ENCODE results near the gene UBE2J2. TPM values are rescaled to one million over a fixed set of nuclear protein-coding genes. Genes with fewer than 3 reads are reported as not detected.

UBE2J2 gene
- polyA plus RNA-seq, 1 donor from 2014 or later: 79.7 TPM

DNA sequence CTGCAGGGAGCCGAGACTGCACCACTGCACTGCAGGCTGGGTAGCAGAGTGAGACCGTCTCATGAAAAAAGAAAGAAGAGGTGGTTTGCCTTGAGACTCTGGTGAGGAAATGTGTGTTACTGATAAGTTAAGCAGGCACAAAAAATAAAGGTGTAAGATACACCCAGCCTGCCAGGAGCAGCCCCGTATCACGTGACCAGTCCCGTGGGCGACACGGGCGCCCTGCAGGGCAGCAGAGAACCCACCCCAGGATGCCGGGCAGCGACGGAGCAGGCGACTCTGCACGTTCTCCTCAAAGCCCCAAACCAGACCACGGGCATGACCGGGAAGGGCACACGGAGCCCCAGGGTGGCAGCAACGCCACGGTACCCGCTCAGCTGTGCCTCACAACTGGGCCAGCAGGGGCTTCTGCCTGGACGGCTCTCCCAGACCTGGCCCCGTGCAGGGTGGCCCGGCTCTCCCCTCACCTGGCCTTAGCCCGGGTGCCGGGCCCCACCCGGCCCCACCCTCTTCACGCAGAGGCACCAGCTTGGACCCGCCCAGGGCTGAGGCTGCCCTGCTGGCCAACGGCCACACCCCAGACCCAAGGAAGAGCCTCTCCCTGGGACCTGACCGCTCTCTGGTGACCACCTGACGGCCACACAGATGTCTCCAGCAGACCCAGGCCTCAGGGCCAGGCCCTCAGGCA lies 51.6 kb downstream of the UBE2J2 start:
- H3K4me3 ChIP-seq (ENCODE audit: low read length): no peak overlapping the region
- TF ChIP-seq RAD21 (conservative IDR thresholded peaks at IDR 0.05) (no peak), EP300 (conservative IDR thresholded peaks at IDR 0.05; ENCODE audit: poor library complexity, severe bottlenecking) (no peak), TAF1 (IDR thresholded peaks at IDR 0.05; ENCODE audit: low read depth) (no peak)
- no peaks in the 10 kb centered on the region for H3K9me2 ChIP-seq (ENCODE audit: insufficient read depth, low read length)
- no peaks in the 10 kb centered on the region for H3F3A ChIP-seq (ENCODE audit: insufficient read depth, low read length, poor library complexity, severe bottlenecking)
- no peaks in the 10 kb centered on the region for H3K79me2 ChIP-seq (replicated peaks; ENCODE audit: insufficient read depth, low read length)
- H3K4me2 ChIP-seq (ENCODE audit: low read length): no peak overlapping the region
- H3K27ac ChIP-seq (ENCODE audit: low read length): no peak overlapping the region
- no peaks in the 10 kb centered on the region for H3K27me3 ChIP-seq (ENCODE audit: insufficient read depth, low read depth, low read length)
- H3K36me3 ChIP-seq (ENCODE audit: insufficient read depth, low read length): no peaks in the 10 kb centered on the region
- H4K20me1 ChIP-seq (ENCODE audit: insufficient read depth): no peaks in the 10 kb centered on the region
- no peaks in the 10 kb centered on the region for H3K9me3 ChIP-seq (ENCODE audit: low read length)
- H2AFZ ChIP-seq (ENCODE audit: low read depth, low read length): no peak overlapping the region
- no peak overlapping the region for H3K9ac ChIP-seq (ENCODE audit: low read length)

DNA sequence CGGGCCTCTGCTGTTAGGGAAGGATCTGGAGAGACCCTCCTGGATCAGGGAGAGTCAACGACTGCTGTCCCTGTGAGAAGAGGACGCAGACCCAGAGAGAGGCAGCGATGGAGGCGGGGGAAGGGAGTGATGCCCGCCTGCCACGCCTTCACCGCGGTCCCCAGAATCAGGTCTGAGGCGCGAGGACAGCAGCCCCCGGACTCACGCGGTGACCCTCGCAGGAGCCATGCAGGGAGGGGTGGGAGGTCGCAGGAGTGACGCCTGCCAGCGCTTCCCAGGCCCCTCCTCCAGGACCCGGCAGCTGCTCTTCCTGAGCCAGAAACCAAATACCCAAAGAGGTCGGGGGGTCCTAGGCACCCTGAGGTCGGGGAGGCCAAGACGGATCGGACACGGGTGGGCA lies 53.5 kb downstream of the UBE2J2 start:
- Histone ChIP-seq H3F3A (ENCODE audit: insufficient read depth, low read length, poor library complexity, severe bottlenecking) (no peaks in the 10 kb centered on the region), H3K36me3 (ENCODE audit: insufficient read depth, low read length) (no peaks in the 10 kb centered on the region), H4K20me1 (ENCODE audit: insufficient read depth) (no peaks in the 10 kb centered on the region), H3K4me2 (ENCODE audit: low read length) (no peak overlapping the region), H3K27ac (ENCODE audit: low read length) (no peak overlapping the region), H3K79me2 (replicated peaks; ENCODE audit: insufficient read depth, low read length) (no peaks in the 10 kb centered on the region), H3K9me3 (ENCODE audit: low read length) (no peaks in the 10 kb centered on the region), H2AFZ (ENCODE audit: low read depth, low read length) (no peak overlapping the region), H3K9ac (ENCODE audit: low read length) (no peak overlapping the region), H3K27me3 (ENCODE audit: insufficient read depth, low read depth, low read length) (no peaks in the 10 kb centered on the region), H3K9me2 (ENCODE audit: insufficient read depth, low read length) (no peaks in the 10 kb centered on the region), H3K4me3 (ENCODE audit: low read length) (no peak overlapping the region)
- TF ChIP-seq EZH2 (IDR thresholded peaks at IDR 0.05; ENCODE audit: borderline replicate concordance, insufficient read depth, low read length, poor library complexity, severe bottlenecking): no peak
- TF ChIP-seq SMC3 (conservative IDR thresholded peaks at IDR 0.05; ENCODE audit: poor library complexity): no peak
- no peak for TF ChIP-seq MXI1 (conservative IDR thresholded peaks at IDR 0.05; ENCODE audit: poor library complexity, severe bottlenecking)
- TF ChIP-seq POLR2AphosphoS5 (IDR thresholded peaks at IDR 0.05): no peak
- no peak for TF ChIP-seq EP300 (conservative IDR thresholded peaks at IDR 0.05; ENCODE audit: poor library complexity, severe bottlenecking)
- TF ChIP-seq, protein P1, sequence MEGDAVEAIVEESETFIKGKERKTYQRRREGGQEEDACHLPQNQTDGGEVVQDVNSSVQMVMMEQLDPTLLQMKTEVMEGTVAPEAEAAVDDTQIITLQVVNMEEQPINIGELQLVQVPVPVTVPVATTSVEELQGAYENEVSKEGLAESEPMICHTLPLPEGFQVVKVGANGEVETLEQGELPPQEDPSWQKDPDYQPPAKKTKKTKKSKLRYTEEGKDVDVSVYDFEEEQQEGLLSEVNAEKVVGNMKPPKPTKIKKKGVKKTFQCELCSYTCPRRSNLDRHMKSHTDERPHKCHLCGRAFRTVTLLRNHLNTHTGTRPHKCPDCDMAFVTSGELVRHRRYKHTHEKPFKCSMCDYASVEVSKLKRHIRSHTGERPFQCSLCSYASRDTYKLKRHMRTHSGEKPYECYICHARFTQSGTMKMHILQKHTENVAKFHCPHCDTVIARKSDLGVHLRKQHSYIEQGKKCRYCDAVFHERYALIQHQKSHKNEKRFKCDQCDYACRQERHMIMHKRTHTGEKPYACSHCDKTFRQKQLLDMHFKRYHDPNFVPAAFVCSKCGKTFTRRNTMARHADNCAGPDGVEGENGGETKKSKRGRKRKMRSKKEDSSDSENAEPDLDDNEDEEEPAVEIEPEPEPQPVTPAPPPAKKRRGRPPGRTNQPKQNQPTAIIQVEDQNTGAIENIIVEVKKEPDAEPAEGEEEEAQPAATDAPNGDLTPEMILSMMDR (IDR thresholded peaks at IDR 0.05; ENCODE audit: poor library complexity, severe bottlenecking): no peak
- TF ChIP-seq TAF1 (IDR thresholded peaks at IDR 0.05; ENCODE audit: low read depth): no peak
- no peak for TF ChIP-seq RAD21 (conservative IDR thresholded peaks at IDR 0.05)
- TF ChIP-seq, protein P2, sequence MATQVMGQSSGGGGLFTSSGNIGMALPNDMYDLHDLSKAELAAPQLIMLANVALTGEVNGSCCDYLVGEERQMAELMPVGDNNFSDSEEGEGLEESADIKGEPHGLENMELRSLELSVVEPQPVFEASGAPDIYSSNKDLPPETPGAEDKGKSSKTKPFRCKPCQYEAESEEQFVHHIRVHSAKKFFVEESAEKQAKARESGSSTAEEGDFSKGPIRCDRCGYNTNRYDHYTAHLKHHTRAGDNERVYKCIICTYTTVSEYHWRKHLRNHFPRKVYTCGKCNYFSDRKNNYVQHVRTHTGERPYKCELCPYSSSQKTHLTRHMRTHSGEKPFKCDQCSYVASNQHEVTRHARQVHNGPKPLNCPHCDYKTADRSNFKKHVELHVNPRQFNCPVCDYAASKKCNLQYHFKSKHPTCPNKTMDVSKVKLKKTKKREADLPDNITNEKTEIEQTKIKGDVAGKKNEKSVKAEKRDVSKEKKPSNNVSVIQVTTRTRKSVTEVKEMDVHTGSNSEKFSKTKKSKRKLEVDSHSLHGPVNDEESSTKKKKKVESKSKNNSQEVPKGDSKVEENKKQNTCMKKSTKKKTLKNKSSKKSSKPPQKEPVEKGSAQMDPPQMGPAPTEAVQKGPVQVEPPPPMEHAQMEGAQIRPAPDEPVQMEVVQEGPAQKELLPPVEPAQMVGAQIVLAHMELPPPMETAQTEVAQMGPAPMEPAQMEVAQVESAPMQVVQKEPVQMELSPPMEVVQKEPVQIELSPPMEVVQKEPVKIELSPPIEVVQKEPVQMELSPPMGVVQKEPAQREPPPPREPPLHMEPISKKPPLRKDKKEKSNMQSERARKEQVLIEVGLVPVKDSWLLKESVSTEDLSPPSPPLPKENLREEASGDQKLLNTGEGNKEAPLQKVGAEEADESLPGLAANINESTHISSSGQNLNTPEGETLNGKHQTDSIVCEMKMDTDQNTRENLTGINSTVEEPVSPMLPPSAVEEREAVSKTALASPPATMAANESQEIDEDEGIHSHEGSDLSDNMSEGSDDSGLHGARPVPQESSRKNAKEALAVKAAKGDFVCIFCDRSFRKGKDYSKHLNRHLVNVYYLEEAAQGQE (IDR thresholded peaks at IDR 0.05; ENCODE audit: borderline replicate concordance): no peak

Data from neural cell (in vitro differentiated cells).